GM18951 (cell line): ENCODE measurements around the gene COL27A1.

ENCODE experiments used
- POLR2A ChIP-seq: IDR thresholded peaks from 4 replicates; pipeline ENCODE4 v1.6.1; 2011; ENCODE audit warnings: mild to moderate bottlenecking; ENCODE audit not compliant: insufficient read length, insufficient read depth; ENCODE audit errors: extremely low read depth
- in situ Hi-C: fragments of 300-500 bp; cut with MboI; formaldehyde crosslinking; loops from one replicate; pipeline ENCODE4 v1.12.0; 2022; ENCODE audit warnings: low sequenced_read_pairs, mixed read lengths, inconsistent platforms; ENCODE audit not compliant: unreplicated experiment

COL27A1 gene

DNA sequence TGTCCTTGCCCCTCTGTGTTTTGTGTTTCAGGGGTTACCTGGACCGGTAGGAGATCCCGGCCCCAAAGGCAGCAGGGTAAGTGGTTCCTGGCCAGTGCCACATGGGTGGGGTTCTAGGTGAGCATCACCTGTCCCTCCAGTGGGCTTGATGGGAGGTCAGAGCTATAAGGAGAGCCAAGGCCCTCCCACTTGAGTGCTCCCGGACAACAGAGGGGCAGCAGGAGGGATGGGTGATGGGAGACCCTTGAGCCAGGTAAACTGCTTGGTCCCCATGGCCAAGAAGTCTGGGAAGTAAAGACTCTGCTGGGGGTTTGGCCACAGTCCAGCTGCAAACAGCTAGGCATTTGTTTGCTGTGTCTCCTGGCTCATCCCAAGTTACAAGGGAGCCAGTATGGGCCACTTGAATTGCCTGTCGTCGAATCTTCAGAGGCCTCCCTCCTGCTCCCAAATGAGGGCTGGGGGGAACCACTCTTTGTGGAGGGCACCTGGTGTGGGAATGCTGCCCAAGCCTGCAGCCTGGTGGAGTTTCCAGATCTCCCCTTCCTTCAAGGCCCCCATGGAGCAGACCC, 51.0 kb downstream of the COL27A1 start:
- no peak for TF ChIP-seq POLR2A
- in situ Hi-C loops = no loop called here

GRCh38 chr9:114207034-114207810, 51.9 kb downstream of the COL27A1 start:
- no peak for TF ChIP-seq POLR2A
- in situ Hi-C loops = no loop called here

GRCh38 chr9:114207845-114208244, 52.5 kb downstream of the COL27A1 start:
- in situ Hi-C loops = no loop called here

GRCh38 chr9:114209151-114209550, 53.8 kb downstream of the COL27A1 start:
- in situ Hi-C loops = no loop called here

More at GRCh38 chr9:114207845-114208244, 52.5 kb downstream of the COL27A1 start:
- no peak for TF ChIP-seq POLR2A

GRCh38 chr9:114210136-114210535, 54.8 kb downstream of the COL27A1 start:
- TF ChIP-seq POLR2A = no peak

More at GRCh38 chr9:114209151-114209550, 53.8 kb downstream of the COL27A1 start:
- no peak for TF ChIP-seq POLR2A

GRCh38 chr9:114210691-114211276, 55.4 kb downstream of the COL27A1 start:
- in situ Hi-C loops = no loop called here
- no peak for TF ChIP-seq POLR2A

More at GRCh38 chr9:114210136-114210535, 54.8 kb downstream of the COL27A1 start:
- in situ Hi-C loops = no loop called here

- no peak for TF ChIP-seq POLR2A
- in situ Hi-C loops = no loop called here
These were observed 57.5 kb downstream of the COL27A1 start for GRCh38 chr9:114212826-114213225.

DNA sequence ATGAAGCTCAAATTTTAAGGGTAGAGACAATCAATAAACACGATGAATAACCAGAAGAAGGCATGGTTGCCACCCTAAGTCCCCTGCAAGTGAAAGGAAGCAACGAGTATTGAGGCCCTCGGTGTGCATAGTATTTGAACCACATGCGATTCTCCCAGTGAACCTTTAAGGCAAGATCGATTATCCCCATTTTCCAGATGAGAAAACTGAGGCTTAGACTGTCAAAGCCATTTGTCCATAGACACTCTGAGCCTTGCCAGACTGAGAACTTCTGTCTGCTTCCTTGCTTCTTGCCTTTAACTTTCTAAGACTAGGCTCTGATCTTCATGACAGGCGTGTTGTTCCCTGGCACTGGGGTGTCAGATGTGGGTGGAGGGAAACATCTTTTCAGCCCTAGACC, 58.2 kb downstream of the COL27A1 start:
- in situ Hi-C loops = no loop called here
- no peak for TF ChIP-seq POLR2A

GRCh38 chr9:114214181-114214580, 58.8 kb downstream of the COL27A1 start:
- TF ChIP-seq POLR2A = no peak
- in situ Hi-C loops = no loop called here

DNA sequence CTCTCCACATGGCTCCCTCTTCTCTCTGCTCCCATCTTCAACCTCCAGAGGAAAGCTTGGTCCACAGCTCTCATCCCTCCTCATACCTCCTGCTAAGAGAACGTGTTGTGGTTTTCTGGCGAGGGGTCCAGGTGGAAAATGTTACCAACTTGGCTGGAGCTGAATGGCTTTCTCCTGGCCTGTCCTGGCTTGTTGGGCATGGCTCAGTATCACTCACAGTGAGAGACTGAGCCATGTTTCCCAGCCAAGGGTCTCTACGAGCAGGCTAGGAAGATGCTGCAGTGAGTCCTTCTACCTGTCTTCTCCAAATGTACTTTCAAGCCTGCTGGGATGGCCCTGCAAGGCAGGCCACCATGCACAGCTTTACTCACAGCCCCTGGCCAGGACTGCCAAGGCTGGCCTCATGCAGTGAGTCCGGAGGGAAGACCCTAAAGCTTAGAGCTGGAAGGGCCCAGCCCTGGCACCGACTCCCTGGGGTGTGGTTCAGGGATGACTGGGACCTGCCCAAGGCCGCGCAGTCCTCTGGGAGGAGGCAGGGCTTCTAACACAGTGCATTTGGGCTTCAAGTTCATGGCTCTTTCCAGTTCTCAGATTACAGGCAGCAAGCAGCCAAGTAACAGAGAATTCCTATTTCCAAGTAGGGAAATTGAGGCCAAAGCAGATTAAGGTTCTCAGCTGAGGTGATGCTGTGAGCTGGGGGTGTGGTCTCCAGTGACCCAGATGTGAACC, 59.5 kb downstream of the COL27A1 start:
- TF ChIP-seq POLR2A = no peak
- in situ Hi-C loops = no loop called here

DNA sequence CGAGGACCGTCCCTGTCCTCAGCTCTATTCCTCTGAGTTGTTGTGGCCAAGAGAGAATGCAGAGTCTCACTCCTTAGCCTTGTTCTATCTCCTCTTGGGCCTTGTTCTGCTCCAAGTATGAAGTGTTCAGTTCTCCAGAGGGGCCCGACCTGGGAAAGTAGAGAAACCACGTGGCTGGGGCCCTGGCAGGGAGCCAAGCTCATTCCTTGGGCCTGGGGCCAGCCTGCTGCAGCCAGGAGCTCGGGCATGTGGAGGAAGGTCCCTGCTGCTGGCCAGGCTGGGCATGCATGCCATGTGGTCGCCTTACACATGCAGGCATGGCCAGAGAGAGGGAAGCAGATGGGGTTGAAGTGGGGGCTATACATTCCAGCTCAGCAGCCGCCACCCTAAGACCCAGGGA, 60.7 kb downstream of the COL27A1 start:
- in situ Hi-C loops = no loop called here

GRCh38 chr9:114216976-114217375, 61.6 kb downstream of the COL27A1 start:
- in situ Hi-C loops = no loop called here
- TF ChIP-seq POLR2A = no peak

More for the DNA sequence above, 60.7 kb downstream of the COL27A1 start:
- TF ChIP-seq POLR2A = no peak
